HG03039 (cell line): ENCODE measurements around the gene ATP6V1G3.
A peak's percentile ranks its signal among the peaks of the same experiment; 100 is the strongest.
"Not testable (repeated sequence)": the region's sequence is repeated elsewhere in the genome, so short reads cannot be mapped to it uniquely, and the experiment has no call there.

Experiments used
- ATAC-seq: cut with Tn5 transposase; IDR thresholded peaks from one replicate; pipeline ENCODE4 v1.9.1; 2021; ENCODE audit warnings: mild to moderate bottlenecking, moderate library complexity; ENCODE audit not compliant: unreplicated experiment

Gene ATP6V1G3

GRCh38 chr1:198540580-198540979, at the start of gene ATP6V1G3:
ATP6V1G3 (minus strand) TSS chr1:198540680; CDS start chr1:198540650, 30 bp downstream.
- no peak for ATAC-seq

GRCh38 chr1:198588845-198589244, 48.4 kb upstream of the ATP6V1G3 start:
- no peak for ATAC-seq

- no peak for ATAC-seq
These were observed 43.7 kb upstream of the ATP6V1G3 start for GRCh38 chr1:198584163-198584562.

GRCh38 chr1:198583209-198583802, 42.8 kb upstream of the ATP6V1G3 start:
- ATAC-seq, result not testable (repeated sequence)

GRCh38 chr1:198577444-198577843, 37.0 kb upstream of the ATP6V1G3 start:
- no peak for ATAC-seq

GRCh38 chr1:198575798-198576641, 35.5 kb upstream of the ATP6V1G3 start:
- peak; percentile 80 for ATAC-seq

GRCh38 chr1:198575292-198575691, 34.8 kb upstream of the ATP6V1G3 start:
- no peak for ATAC-seq

- ATAC-seq, result no peak
These were observed 33.8 kb upstream of the ATP6V1G3 start for GRCh38 chr1:198574325-198574724.

GRCh38 chr1:198564716-198565115, 24.2 kb upstream of the ATP6V1G3 start:
- ATAC-seq, result no peak

- ATAC-seq, result no peak
These were observed 23.7 kb upstream of the ATP6V1G3 start for GRCh38 chr1:198564157-198564556.

GRCh38 chr1:198563583-198563982, 23.1 kb upstream of the ATP6V1G3 start:
- no peak for ATAC-seq

GRCh38 chr1:198560161-198560560, 19.7 kb upstream of the ATP6V1G3 start:
- ATAC-seq, result no peak

GRCh38 chr1:198559362-198559761, 18.9 kb upstream of the ATP6V1G3 start:
- no peak for ATAC-seq

GRCh38 chr1:198558402-198558801, 17.9 kb upstream of the ATP6V1G3 start:
- no peak for ATAC-seq

- ATAC-seq, result no peak
These were observed 16.5 kb upstream of the ATP6V1G3 start for GRCh38 chr1:198556971-198557370.

- no peak for ATAC-seq
These were observed 12.4 kb upstream of the ATP6V1G3 start for GRCh38 chr1:198552668-198553416.

GRCh38 chr1:198550941-198551524, 10.6 kb upstream of the ATP6V1G3 start:
- ATAC-seq, result no peak

GRCh38 chr1:198549866-198550265, 9.4 kb upstream of the ATP6V1G3 start:
- peak; percentile 81 for ATAC-seq

GRCh38 chr1:198548890-198549289, 8.4 kb upstream of the ATP6V1G3 start:
- ATAC-seq, result no peak

- ATAC-seq, result no peak
These were observed 4.7 kb upstream of the ATP6V1G3 start for GRCh38 chr1:198545156-198545555.

GRCh38 chr1:198544265-198544664, 3.8 kb upstream of the ATP6V1G3 start:
- no peak for ATAC-seq
